ENCODE results near the gene TMEM131. TPM values are rescaled to one million over a fixed set of nuclear protein-coding genes. Genes with fewer than 3 reads are reported as not detected.
"Not testable (repeated sequence)": the region's sequence is repeated elsewhere in the genome, so short reads cannot be mapped to it uniquely, and the experiment has no call there.

The TMEM131 gene
- total RNA-seq, 1 donor from 2014 or later, result 35.4 TPM

- Histone ChIP-seq H3K36me3 (no peaks in the 10 kb centered on the region), H3K9me3 (no peaks in the 10 kb centered on the region), H3K4me1 (no peaks in the 10 kb centered on the region), H3K27me3 (no peaks in the 10 kb centered on the region), H3K4me3 (no peak overlapping the region), H3K27ac (no peak overlapping the region)
- intact Hi-C loops (cut with DNase I), result no loop called here
- TF ChIP-seq POLR2AphosphoS5 (IDR thresholded peaks at IDR 0.05; ENCODE audit: insufficient read depth in 1 of 2, low read depth in 1 of 2) (no peak), POLR2A (IDR thresholded peaks at IDR 0.05) (no peak), CTCF (IDR thresholded peaks at IDR 0.05) (no peak)
- no peak for DNase-seq (ENCODE audit: extremely low spot score in 2 of 2)
Measured at GRCh38 chr2:97858442-97858841, 137.3 kb downstream of the TMEM131 start.

- DNase-seq (ENCODE audit: extremely low spot score in 2 of 2), result no peak
- H3K27ac ChIP-seq, result no peak overlapping the region
- no peak overlapping the region for H3K4me3 ChIP-seq
- H3K36me3 ChIP-seq, result no peaks in the 10 kb centered on the region
- no peaks in the 10 kb centered on the region for H3K9me3 ChIP-seq
- intact Hi-C loops (cut with DNase I), result no loop called here
- TF ChIP-seq CTCF (IDR thresholded peaks at IDR 0.05), result no peak
- TF ChIP-seq POLR2AphosphoS5 (IDR thresholded peaks at IDR 0.05; ENCODE audit: insufficient read depth in 1 of 2, low read depth in 1 of 2), result no peak
- no peaks in the 10 kb centered on the region for H3K27me3 ChIP-seq
- H3K4me1 ChIP-seq, result no peaks in the 10 kb centered on the region
Measured at GRCh38 chr2:97857553-97857952, 138.2 kb downstream of the TMEM131 start.

- not testable (repeated sequence) for H3K4me1 ChIP-seq
Measured at GRCh38 chr2:97853057-97853456, 142.7 kb downstream of the TMEM131 start.

GRCh38 chr2:97851172-97851571, 144.6 kb downstream of the TMEM131 start:
- no peaks in the 10 kb centered on the region for H3K36me3 ChIP-seq
- H3K27ac ChIP-seq, result no peak overlapping the region
- H3K4me3 ChIP-seq, result no peak overlapping the region
- H3K4me1 ChIP-seq, result peaks cover 6% of the 10 kb centered on the region
- intact Hi-C loops (cut with DNase I), result no loop called here
- no peak for TF ChIP-seq CTCF (IDR thresholded peaks at IDR 0.05)
- TF ChIP-seq POLR2A (IDR thresholded peaks at IDR 0.05), result no peak
- TF ChIP-seq POLR2AphosphoS5 (IDR thresholded peaks at IDR 0.05; ENCODE audit: insufficient read depth in 1 of 2, low read depth in 1 of 2), result no peak
- H3K27me3 ChIP-seq, result no peaks in the 10 kb centered on the region
- H3K9me3 ChIP-seq, result no peaks in the 10 kb centered on the region
- DNase-seq (ENCODE audit: extremely low spot score in 2 of 2), result no peak

More at GRCh38 chr2:97853057-97853456, 142.7 kb downstream of the TMEM131 start:
- H3K9me3 ChIP-seq; intact Hi-C loops (cut with DNase I); DNase-seq (ENCODE audit: extremely low spot score in 2 of 2); H3K27ac ChIP-seq; H3K36me3 ChIP-seq; H3K4me3 ChIP-seq; H3K27me3 ChIP-seq: not testable (repeated sequence)

- intact Hi-C loops (cut with DNase I), result no loop called here
- H3K9me3 ChIP-seq, result no peaks in the 10 kb centered on the region
- no peaks in the 10 kb centered on the region for H3K36me3 ChIP-seq
- DNase-seq (ENCODE audit: extremely low spot score in 2 of 2), result no peak
- no peak for TF ChIP-seq CTCF (IDR thresholded peaks at IDR 0.05)
- no peak for TF ChIP-seq POLR2AphosphoS5 (IDR thresholded peaks at IDR 0.05; ENCODE audit: insufficient read depth in 1 of 2, low read depth in 1 of 2)
- TF ChIP-seq POLR2A (IDR thresholded peaks at IDR 0.05), result no peak
- H3K27me3 ChIP-seq, result no peaks in the 10 kb centered on the region
- no peak overlapping the region for H3K4me3 ChIP-seq
- H3K4me1 ChIP-seq, result peaks cover 6% of the 10 kb centered on the region
- H3K27ac ChIP-seq, result no peak overlapping the region
Measured at GRCh38 chr2:97849881-97850528, 145.7 kb downstream of the TMEM131 start.

Data from vagina (tissue), 2 donors.